HG03280 (cell line): ENCODE measurements around the gene CCDC73.

Source experiments
- ATAC-seq: cut with Tn5 transposase; IDR thresholded peaks from one replicate; pipeline ENCODE4 v1.9.1; 2021; ENCODE audit warnings: mild to moderate bottlenecking, moderate library complexity; ENCODE audit not compliant: unreplicated experiment

CCDC73 gene

GRCh38 chr11:32555091-32555490, 239.4 kb downstream of the CCDC73 start:
- no peak for ATAC-seq
